ENCODE measurements around the gene FFAR4. TPM values are rescaled to one million over a fixed set of nuclear protein-coding genes. Genes with fewer than 3 reads are reported as not detected.

The FFAR4 gene
- total RNA-seq, 2 donors from 2014 or later, result not detected

GRCh38 chr10:93579985-93580711 lies 13.7 kb downstream of the FFAR4 start:
- DNase-seq (ENCODE audit: low spot score) (no peak), ATAC-seq (no peak)
- no peaks in the 10 kb centered on the region for H3K36me3 Mint-ChIP-seq
- peaks cover 8 to 24% of the 10 kb centered on the region in 2 donors for H3K27me3 Mint-ChIP-seq
- H3K4me3 Mint-ChIP-seq, result no peak overlapping the region
- H3K9me3 Mint-ChIP-seq, result peaks cover 4% of the 10 kb centered on the region
- no peak overlapping the region for H3K27ac Mint-ChIP-seq
- no peaks in the 10 kb centered on the region for H3K4me1 Mint-ChIP-seq (ENCODE audit: low read depth in 2 of 2)

GRCh38 chr10:93580828-93581227 lies 14.4 kb downstream of the FFAR4 start:
- DNase-seq (ENCODE audit: low spot score) (no peak), ATAC-seq (no peak)
- H3K27ac Mint-ChIP-seq, result no peak overlapping the region
- H3K4me3 Mint-ChIP-seq, result no peak overlapping the region
- peaks cover 8 to 21% of the 10 kb centered on the region in 2 donors for H3K27me3 Mint-ChIP-seq
- H3K4me1 Mint-ChIP-seq (ENCODE audit: low read depth in 2 of 2), result no peaks in the 10 kb centered on the region
- no peaks in the 10 kb centered on the region for H3K36me3 Mint-ChIP-seq
- H3K9me3 Mint-ChIP-seq, result peaks cover 4% of the 10 kb centered on the region

- Mint-ChIP-seq H3K4me1 (ENCODE audit: low read depth in 2 of 2) (no peaks in the 10 kb centered on the region), H3K27me3 (peaks cover 11 to 19% of the 10 kb centered on the region in 2 donors), H3K4me3 (no peak overlapping the region), H3K9me3 (peaks cover under 1% of the 10 kb centered on the region), H3K36me3 (no peaks in the 10 kb centered on the region), H3K27ac (no peak overlapping the region)
- DNase-seq (ENCODE audit: low spot score), result no peak
- no peak for ATAC-seq
Observed at GRCh38 chr10:93584445-93584844, 18.0 kb downstream of the FFAR4 start.

- no peak for DNase-seq (ENCODE audit: low spot score)
- Mint-ChIP-seq H3K4me1 (ENCODE audit: low read depth in 2 of 2) (no peaks in the 10 kb centered on the region), H3K9me3 (no peaks in the 10 kb centered on the region), H3K27ac (no peak overlapping the region), H3K4me3 (no peak overlapping the region), H3K27me3 (peaks cover 12 to 18% of the 10 kb centered on the region in 2 donors), H3K36me3 (no peaks in the 10 kb centered on the region)
- ATAC-seq, result no peak
Observed at GRCh38 chr10:93589648-93590562, 23.4 kb downstream of the FFAR4 start.

- H3K27ac Mint-ChIP-seq, result no peak overlapping the region
- ATAC-seq (no peak), DNase-seq (ENCODE audit: low spot score) (no peak)
- H3K4me1 Mint-ChIP-seq (ENCODE audit: low read depth in 2 of 2), result no peaks in the 10 kb centered on the region
- H3K4me3 Mint-ChIP-seq, result no peak overlapping the region
- H3K9me3 Mint-ChIP-seq, result no peaks in the 10 kb centered on the region
- H3K27me3 Mint-ChIP-seq, result peaks cover 12 to 18% of the 10 kb centered on the region in 2 donors
- H3K36me3 Mint-ChIP-seq, result no peaks in the 10 kb centered on the region
Observed at GRCh38 chr10:93590638-93591037, 24.2 kb downstream of the FFAR4 start.

- no peak for ATAC-seq
- H3K36me3 Mint-ChIP-seq, result no peaks in the 10 kb centered on the region
- no peaks in the 10 kb centered on the region for H3K9me3 Mint-ChIP-seq
- no peak for DNase-seq (ENCODE audit: low spot score)
- no peak overlapping the region for H3K4me3 Mint-ChIP-seq
- H3K27ac Mint-ChIP-seq, result no peak overlapping the region
- peaks cover 12 to 18% of the 10 kb centered on the region in 2 donors for H3K27me3 Mint-ChIP-seq
- H3K4me1 Mint-ChIP-seq (ENCODE audit: low read depth in 2 of 2), result no peaks in the 10 kb centered on the region
Observed at GRCh38 chr10:93591065-93591808, 24.8 kb downstream of the FFAR4 start.

- Mint-ChIP-seq H3K9me3 (no peaks in the 10 kb centered on the region), H3K27me3 (peaks cover 12 to 18% of the 10 kb centered on the region in 2 donors), H3K4me1 (ENCODE audit: low read depth in 2 of 2) (no peaks in the 10 kb centered on the region), H3K36me3 (no peaks in the 10 kb centered on the region), H3K27ac (no peak overlapping the region), H3K4me3 (no peak overlapping the region)
- no peak for ATAC-seq
- DNase-seq (ENCODE audit: low spot score), result no peak
Observed at GRCh38 chr10:93593254-93593653, 26.8 kb downstream of the FFAR4 start.

- DNase-seq (ENCODE audit: low spot score) (no peak), ATAC-seq (no peak)
- H3K9me3 Mint-ChIP-seq, result no peaks in the 10 kb centered on the region
- no peak overlapping the region for H3K4me3 Mint-ChIP-seq
- H3K27ac Mint-ChIP-seq, result no peak overlapping the region
- no peaks in the 10 kb centered on the region for H3K4me1 Mint-ChIP-seq (ENCODE audit: low read depth in 2 of 2)
- H3K36me3 Mint-ChIP-seq, result no peaks in the 10 kb centered on the region
- peaks cover 11 to 15% of the 10 kb centered on the region in 2 donors for H3K27me3 Mint-ChIP-seq
Observed at GRCh38 chr10:93593749-93594148, 27.3 kb downstream of the FFAR4 start.

GRCh38 chr10:93594518-93594917 lies 28.1 kb downstream of the FFAR4 start:
- DNase-seq (ENCODE audit: low spot score) (no peak), ATAC-seq (no peak)
- Mint-ChIP-seq H3K36me3 (no peaks in the 10 kb centered on the region), H3K27ac (no peak overlapping the region), H3K9me3 (no peaks in the 10 kb centered on the region), H3K4me1 (ENCODE audit: low read depth in 2 of 2) (no peaks in the 10 kb centered on the region), H3K4me3 (no peak overlapping the region), H3K27me3 (peaks cover 3 to 8% of the 10 kb centered on the region in 2 donors)

- H3K4me1 Mint-ChIP-seq (ENCODE audit: low read depth in 2 of 2), result no peaks in the 10 kb centered on the region
- ATAC-seq, result peak; percentile 21 to 41
- peaks cover 6 to 14% of the 10 kb centered on the region in 2 donors for H3K27me3 Mint-ChIP-seq
- H3K36me3 Mint-ChIP-seq, result no peaks in the 10 kb centered on the region
- no peak overlapping the region for H3K4me3 Mint-ChIP-seq
- H3K9me3 Mint-ChIP-seq, result no peaks in the 10 kb centered on the region
- no peak overlapping the region for H3K27ac Mint-ChIP-seq
- no peak for DNase-seq (ENCODE audit: low spot score)
Observed at GRCh38 chr10:93595378-93596161, 29.1 kb downstream of the FFAR4 start.

GRCh38 chr10:93596539-93596938 lies 30.1 kb downstream of the FFAR4 start:
- Mint-ChIP-seq H3K36me3 (no peaks in the 10 kb centered on the region), H3K4me1 (ENCODE audit: low read depth in 2 of 2) (no peaks in the 10 kb centered on the region), H3K4me3 (no peak overlapping the region), H3K9me3 (no peaks in the 10 kb centered on the region), H3K27me3 (peaks cover 3 to 13% of the 10 kb centered on the region in 2 donors), H3K27ac (no peak overlapping the region)
- no peak for ATAC-seq
- DNase-seq (ENCODE audit: low spot score), result no peak

GRCh38 chr10:93597075-93597599 lies 30.7 kb downstream of the FFAR4 start:
- no peak overlapping the region for H3K4me3 Mint-ChIP-seq
- H3K27ac Mint-ChIP-seq, result no peak overlapping the region
- ATAC-seq, result no peak
- no peak for DNase-seq (ENCODE audit: low spot score)
- no peaks in the 10 kb centered on the region for H3K36me3 Mint-ChIP-seq
- H3K27me3 Mint-ChIP-seq, result peaks cover 9 to 15% of the 10 kb centered on the region in 2 donors
- no peaks in the 10 kb centered on the region for H3K4me1 Mint-ChIP-seq (ENCODE audit: low read depth in 2 of 2)
- no peaks in the 10 kb centered on the region for H3K9me3 Mint-ChIP-seq

- Mint-ChIP-seq H3K27me3 (peaks cover 16 to 22% of the 10 kb centered on the region in 2 donors), H3K36me3 (no peaks in the 10 kb centered on the region), H3K4me1 (ENCODE audit: low read depth in 2 of 2) (no peaks in the 10 kb centered on the region), H3K27ac (no peak overlapping the region), H3K4me3 (no peak overlapping the region), H3K9me3 (no peaks in the 10 kb centered on the region)
- DNase-seq (ENCODE audit: low spot score) (no peak), ATAC-seq (no peak)
Observed at GRCh38 chr10:93598157-93598556, 31.7 kb downstream of the FFAR4 start.
